Measurements from ENCODE around the gene F2.

The F2 gene

GRCh38 chr11:46718155-46719019 is 626 bp upstream of the F2 start:
- DNase-seq, result no peak

GRCh38 chr11:46719543-46720218 is 668 bp downstream of the F2 start:
- no peak for DNase-seq

- no peak for DNase-seq
Measured at GRCh38 chr11:46721286-46721685, 2.3 kb downstream of the F2 start.

DNA sequence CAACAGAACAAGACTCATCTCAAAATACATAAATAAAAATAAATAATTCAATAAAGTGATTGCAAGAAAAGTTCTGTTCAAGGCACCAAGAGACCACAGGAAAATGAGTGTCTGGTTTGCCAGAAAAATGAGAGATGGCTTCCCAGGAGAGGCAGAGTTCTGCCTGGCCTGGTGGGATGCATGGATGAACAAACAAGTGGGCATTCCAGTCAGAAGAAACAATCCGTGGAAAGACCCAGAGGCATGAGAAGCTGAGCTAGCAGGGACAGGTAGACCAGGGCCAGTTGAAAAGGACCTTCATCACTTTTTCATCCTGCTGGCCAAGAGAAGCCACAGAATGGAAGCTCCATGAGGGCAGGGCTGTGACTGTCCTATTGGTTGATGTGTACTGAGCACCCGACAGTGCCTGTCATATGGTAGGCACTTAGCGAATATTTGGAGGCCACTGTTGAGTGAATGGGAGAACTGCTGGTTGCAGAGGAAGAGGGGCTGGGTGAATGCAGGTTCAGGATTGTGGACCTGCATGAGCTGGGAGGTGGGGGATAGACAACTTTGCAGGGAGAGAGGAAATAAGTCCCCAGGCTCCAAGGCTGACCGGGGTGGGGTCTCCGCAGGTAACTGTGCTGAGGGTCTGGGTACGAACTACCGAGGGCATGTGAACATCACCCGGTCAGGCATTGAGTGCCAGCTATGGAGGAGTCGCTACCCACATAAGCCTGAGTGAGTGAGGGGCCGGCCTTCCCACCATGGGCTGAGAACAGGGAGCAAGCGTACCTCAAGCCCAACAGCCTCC is 3.7 kb downstream of the F2 start:
- no peak for DNase-seq

- no peak for DNase-seq
Measured at GRCh38 chr11:46723359-46723680, 4.3 kb downstream of the F2 start.

GRCh38 chr11:46724088-46724487 is 5.1 kb downstream of the F2 start:
- no peak for DNase-seq

GRCh38 chr11:46725338-46726205 is 6.6 kb downstream of the F2 start:
- no peak for DNase-seq

GRCh38 chr11:46726206-46726862 is 7.3 kb downstream of the F2 start:
- DNase-seq, result no peak

DNA sequence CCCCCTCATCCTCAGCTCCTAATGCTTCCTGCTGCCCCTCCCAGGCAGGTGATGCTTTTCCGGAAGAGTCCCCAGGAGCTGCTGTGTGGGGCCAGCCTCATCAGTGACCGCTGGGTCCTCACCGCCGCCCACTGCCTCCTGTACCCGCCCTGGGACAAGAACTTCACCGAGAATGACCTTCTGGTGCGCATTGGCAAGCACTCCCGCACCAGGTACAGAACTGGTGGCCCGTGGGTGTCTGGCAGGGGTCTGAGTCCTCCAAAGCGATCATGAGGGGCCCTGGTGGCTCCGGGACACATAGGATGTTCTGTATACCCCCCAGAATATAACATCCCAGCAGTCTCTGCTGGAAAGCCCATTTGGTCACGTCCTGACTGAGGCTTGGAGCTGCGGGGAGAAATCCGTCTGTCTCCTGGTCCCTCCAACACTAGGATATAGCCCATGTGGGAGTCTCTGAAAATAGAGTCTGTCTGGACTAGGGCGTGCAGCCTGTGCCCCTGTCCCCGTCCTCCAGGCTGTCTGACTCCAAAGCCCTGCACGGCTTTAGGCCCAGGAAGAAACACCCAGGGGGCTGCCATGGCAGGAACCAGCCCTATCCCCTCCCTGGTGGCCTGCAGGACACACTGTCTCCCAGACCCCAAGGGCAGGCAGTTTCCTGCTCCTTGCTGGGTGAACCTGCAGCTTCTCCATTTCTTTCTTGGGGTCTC is 9.1 kb downstream of the F2 start:
- DNase-seq, result no peak

DNA sequence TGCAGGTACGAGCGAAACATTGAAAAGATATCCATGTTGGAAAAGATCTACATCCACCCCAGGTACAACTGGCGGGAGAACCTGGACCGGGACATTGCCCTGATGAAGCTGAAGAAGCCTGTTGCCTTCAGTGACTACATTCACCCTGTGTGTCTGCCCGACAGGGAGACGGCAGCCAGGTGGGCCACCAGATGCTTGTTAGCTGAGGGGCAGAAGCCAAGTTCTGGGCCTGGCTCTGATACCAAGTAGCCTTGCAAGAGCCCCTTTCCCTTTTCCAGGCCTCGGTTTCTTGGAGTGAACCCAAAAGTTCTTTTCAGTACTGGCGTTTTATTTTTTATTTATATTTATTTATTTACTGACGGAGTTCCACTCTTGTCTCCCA is 9.6 kb downstream of the F2 start:
- DNase-seq, result no peak

DNA sequence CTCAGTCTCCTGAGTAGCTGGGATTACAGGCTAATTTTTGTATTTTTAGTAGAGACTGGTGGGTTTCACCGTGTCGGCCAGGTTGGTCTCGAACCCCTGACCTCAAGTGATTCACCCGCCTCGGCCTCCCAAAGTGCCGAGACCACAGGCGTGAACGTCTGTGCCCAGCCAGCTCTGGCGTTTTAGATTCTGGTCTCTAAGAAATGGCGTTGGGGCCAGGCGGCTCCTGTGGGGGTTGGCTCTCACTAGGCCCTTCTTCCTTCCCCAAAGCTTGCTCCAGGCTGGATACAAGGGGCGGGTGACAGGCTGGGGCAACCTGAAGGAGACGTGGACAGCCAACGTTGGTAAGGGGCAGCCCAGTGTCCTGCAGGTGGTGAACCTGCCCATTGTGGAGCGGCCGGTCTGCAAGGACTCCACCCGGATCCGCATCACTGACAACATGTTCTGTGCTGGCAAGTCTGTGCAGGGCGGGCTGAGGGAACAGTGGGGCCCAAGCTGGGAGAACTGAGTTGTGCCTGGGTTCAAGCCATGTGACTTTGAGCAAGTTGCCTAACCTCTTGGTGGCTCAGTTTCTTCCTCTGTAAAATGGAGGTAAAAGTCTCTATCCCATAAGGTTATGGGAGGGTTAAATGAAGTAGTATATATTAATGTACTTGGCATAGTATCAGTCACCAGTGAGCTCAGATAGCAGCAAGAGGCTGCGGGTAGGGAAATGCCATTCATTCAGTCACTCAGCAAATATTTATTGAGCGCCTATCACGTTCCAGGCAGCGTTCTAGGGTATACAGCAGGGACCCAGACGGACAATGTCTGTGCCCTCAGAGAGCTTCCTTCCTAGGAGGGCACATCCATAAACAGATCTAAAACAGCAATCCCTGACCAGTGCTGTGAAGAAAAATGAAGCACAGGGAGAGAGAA is 10.4 kb downstream of the F2 start:
- DNase-seq, result no peak

DNA sequence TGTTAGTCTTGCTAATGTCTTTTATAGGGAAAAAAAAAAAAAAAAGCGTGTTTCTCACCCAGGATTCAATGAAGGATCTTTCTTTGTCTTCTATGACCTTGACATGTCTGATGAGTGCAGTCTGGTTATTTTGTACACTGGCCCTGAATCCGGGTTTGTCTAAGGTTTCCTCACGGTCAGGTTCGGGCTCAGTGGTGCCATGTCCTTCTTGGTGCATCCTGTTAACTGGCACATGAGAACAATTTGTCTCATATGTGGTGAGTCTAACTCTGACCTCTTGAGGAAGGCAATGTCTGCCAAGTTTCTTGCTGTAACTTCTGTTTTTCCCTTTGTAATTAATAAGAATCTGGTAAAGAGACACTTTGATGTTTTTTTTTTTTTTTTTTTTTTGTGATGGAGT is 12.5 kb downstream of the F2 start:
- DNase-seq, result no peak

GRCh38 chr11:46733234-46733633 is 14.2 kb downstream of the F2 start:
- DNase-seq, result no peak

GRCh38 chr11:46736146-46736545 is 17.1 kb downstream of the F2 start:
- no peak for DNase-seq

GRCh38 chr11:46736615-46737014 is 17.6 kb downstream of the F2 start:
- no peak for DNase-seq

- DNase-seq, result no peak
Measured at GRCh38 chr11:46737699-46738098, 18.7 kb downstream of the F2 start.

DNA sequence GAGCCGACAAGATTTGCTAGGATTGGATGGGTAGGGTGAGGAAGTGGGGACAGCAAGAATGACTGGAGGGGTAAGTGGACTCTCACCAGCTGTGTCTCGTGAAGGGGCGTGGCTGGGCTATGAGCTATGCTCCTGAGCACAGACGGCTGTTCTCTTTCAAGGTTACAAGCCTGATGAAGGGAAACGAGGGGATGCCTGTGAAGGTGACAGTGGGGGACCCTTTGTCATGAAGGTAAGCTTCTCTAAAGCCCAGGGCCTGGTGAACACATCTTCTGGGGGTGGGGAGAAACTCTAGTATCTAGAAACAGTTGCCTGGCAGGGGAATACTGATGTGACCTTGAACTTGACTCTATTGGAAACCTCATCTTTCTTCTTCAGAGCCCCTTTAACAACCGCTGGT is 19.9 kb downstream of the F2 start:
- no peak for DNase-seq

- no peak for DNase-seq
Measured at GRCh38 chr11:46741600-46742484, 22.8 kb downstream of the F2 start.

GRCh38 chr11:46743043-46743442 is 24.0 kb downstream of the F2 start:
- no peak for DNase-seq

Measured in activated CD8-positive, alpha-beta memory T cell treated with anti-CD3 and anti-CD28 coated beads for 24 hours (primary cell).